ENCODE results near the gene PAQR7.
A peak's percentile ranks its signal among the peaks of the same experiment; 100 is the strongest.

PAQR7 gene

DNA sequence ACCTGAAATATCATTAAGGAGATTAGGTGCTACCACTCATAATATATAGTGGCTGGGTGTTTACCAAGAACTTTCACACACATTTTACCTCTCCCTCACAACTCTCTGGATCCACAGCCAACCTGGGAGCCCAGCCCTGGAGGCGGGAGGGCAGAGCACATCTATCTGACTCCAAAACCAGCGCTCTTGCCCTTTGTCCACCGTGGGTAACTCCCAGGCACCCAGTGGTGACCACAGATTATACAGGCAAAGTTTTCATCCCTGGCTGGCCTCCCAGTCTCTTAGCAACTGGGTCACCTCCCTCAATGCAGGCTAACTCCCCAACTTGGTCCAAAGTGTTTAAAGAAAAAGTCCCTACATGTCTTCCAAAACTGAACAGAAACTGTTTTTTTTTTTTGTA lies 2.4 kb downstream of the PAQR7 start:
- peak; percentile 58 for DNase-seq

DNA sequence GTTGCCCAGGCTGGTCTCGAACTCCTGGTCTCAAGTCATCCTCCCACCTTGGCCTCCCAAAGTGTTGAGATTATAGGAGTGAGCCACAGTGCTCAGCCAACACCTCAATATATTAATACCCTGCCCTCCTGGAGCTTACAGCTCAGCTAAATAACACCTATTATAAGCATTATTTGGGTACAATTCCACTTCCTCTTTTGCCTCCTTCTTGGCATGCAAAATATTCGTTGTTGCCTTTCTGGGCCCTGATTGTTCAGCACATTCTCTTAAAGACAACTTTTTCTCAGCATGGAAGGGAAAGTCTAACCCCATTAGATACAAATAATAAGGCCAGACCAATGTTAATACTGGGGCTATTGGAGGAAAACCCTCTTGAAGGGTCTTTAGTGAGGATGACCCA lies 2.8 kb downstream of the PAQR7 start:
- no peak for DNase-seq

DNA sequence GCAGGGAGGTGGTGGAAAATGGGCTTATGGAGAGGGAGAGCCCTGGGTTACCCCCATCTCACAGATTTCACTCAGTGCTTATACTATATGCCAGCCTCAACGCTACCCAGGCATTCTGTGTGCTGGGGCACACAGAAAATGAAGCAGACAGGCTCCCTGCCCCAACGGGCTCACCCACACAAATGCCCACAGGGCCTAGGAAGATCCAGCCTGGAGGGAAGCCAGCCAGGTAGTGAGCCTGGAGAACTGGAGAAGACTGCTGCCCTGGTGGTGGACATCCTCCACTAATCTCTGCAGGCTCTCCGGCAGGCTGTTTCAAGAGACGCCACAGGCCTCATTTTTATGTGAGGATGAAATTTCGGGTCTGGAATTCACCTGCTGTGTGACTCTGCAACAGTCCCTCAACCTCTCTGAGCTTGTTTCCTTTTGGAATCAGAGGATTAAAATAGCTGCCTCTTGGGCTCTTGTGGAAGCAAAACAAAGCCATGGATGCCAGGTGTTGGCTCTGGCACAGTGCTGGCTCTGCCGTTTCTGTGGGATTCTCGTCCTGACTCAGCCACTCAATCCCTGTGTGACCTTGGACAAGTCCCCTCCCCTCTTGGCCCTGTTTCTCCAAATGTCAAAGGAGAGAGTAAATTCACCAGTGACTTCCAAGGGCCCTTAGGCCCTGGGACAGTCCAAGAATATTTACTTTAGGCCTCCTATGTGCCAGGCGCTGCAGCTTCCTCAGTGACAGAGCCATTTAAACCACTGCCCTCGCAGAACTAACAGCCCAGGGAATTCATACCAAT lies 3.6 kb downstream of the PAQR7 start:
- DNase-seq: no peak

GRCh38 chr1:25871086-25871703 lies 4.3 kb downstream of the PAQR7 start:
- no peak for DNase-seq

DNA sequence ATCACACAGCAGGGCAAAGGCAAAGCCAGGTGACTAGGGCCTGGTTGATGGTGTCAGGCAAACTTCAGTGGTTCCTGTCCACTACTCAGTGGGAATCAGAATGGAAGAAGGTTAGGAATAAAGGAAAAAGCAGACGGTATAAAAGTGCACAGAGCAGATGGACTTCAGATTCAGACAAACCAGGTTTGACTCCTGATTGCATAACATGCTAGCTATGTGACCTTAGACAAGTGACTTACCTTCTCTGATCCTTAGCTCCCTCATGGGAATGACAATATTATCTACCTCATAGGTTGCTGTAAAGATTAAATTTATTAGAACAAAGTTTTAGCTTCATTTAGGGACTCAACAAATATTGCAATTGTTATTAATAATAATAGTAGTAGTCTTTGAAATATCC lies 4.9 kb downstream of the PAQR7 start:
- DNase-seq: no peak

DNA sequence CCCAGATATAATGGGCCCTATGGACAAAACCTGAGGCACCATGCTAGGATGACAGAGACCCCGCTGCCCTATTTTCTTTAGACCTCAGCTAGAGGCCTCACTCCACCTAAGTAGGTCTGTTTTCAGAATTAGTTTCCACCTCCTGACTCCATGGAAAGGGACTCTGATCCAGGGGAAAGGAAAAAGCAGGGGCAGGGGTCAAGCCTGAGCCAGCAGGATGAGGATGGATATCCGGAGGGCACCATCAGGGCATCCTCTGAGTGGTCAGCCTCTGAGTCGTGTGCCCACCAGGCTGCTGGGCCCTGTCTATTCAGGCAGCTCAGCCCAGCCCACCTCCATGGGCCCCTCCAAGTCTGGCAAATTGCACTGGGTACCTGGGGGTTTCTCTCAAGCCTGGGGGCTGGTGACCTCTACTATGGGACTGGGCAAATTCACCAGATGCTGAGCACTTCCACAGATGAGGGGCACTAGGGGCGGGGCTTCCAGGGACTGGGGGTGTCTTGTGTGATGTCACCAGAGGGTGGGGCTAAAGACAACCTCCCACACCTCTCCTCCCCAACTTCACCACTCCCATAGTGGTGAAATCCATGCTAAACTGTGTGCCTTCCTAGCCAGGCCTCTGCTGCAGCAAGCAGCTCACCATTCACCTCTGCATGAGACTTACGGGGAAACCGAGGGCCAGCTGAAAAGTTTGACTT lies 5.5 kb downstream of the PAQR7 start:
- DNase-seq: no peak

DNA sequence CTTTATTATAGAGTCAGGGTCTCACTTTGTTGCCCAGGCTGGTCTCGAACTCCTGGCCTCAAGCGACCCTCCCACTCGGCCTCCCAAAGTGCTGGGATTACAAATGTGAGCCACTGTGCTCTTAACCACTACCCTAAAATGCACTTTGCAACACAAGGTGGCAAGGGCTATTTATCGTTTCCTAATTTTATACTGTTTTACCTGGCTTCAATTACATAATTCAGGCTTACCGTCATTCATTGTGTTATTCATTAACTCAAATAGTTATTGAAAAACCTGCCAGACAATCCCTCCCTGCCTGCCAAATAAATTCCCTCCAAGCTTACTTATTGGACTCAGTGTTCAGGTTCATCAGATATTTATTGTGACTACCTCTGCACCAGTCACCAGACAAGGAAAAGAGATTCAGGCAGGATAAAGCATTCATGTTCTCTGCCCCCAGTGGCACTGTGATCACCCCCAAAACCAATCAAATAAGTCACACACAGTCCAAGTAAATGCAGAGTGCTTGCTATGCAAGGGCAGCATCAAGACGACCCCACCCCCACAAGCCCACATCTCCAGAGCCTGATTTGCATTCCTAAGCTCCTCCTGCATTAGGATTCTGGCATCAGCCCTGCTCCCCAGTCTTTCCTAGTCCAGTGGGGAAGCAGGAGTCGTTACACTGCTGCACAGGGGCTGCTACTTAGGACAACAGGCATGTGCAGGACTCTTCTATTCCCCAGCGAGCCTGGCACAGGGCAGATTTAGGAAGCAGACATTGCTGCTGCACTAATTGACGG lies 8.1 kb downstream of the PAQR7 start:
- no peak for DNase-seq

DNA sequence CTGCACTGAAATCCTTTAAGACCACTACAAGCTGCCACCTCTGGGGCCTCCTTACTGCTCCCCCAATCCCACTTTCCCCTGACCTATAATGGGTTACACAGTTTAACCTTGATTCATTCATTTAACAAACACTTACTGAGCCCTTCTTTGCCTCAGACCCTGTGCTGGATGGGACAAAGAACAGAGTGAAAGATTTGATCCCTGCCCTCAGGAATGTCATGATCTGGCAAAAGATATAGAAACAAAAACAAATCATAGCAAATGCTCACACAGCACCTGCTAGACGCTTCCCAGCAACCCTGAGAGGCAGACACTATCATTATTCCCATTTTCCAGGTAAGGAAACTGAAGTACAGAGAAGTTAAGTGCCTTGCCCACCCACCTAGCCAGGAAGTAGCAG lies 9.2 kb downstream of the PAQR7 start:
- no peak for DNase-seq

DNA sequence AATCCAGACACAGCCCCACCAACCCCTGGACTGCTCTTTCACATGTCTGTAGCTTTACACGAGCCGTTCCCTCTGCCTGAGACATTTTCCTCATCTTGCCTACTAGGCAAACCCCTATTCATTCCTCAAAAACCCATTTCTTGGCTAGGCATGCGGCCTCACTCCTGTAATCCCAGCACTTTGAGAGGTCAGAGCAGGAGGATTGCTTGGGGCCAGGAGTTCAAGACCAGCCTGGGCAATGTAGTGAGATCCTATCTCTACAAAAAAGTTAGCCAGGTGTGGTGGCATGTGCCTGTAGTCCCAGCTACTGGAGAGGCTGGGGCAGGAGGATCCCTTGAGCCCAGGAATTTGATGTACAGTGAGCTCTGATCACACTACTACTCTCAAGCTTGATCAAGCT lies 11.1 kb downstream of the PAQR7 start:
- DNase-seq: no peak

DNA sequence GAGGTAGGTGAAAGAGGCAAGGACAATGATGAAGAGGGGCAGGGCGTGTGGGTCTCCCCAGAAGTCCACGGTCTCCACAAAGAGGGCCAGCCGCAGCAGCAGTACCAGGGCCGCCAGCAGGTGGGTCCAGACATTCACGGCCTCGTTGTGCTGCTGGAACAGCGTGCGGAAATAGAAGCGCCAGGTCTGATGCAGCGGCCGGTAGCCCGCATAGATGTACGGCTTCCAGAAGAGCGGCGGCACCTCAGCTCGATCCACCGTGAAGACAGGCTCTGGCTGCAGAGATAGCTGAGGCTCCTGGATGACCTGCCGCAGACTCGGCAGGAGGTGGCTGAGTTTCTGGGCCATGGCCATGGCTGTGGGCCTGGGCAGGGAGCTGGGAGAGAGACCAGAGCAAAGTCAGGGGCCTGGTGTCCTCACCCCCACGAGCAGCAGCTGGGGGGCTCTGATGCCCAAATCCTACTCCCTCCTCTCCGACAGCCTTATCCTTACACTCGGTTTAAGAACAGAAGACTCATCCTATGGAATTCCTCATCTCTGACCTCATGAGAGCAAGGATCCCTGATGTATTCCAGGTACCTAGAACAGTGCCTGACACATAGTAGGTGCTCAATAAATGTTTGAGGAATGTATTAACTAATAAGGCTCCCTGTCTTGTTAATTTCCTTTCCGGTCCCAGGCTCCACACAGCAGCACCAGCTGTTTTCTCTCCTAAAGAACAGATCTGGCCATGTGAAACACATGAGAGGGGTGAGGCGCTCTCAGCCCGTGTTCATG lies 11.8 kb downstream of the PAQR7 start:
- no peak for DNase-seq

DNA sequence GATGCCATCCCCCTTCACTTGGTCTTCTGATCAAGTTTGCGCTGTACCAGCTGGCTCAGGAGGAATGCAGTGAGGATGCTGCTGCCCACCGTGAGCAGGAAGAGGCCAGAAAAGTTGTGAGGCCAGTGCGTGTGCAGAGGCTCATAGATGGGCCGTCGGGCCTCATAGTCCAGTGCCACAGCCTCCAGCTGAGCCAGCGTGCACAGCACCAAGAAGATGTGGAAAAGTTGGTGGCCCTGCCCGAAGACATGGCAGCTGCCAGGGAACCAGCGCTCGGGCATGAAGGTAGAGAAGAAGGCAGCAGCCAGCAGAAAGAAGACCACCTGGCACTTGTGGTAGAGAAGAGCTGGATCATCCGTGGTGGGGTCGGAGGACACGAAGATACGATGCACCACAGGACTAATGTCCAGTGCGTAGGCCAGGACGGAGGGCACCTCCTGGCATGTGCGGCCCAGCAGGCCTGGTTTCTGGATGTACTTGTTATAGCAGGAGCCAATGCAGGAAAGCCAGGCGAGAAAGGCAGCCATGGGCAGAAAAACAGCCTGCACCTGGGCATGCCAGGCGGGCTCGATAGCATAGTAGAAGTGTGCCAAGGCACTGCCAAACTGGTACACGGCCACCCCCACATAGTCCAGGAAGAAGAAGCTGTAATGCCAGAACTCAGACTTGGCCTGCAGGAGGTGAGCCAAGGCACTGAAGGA lies 12.6 kb downstream of the PAQR7 start:
- no peak for DNase-seq

GRCh38 chr1:25861316-25862286 lies 13.9 kb downstream of the PAQR7 start:
- peak; percentile 49 for DNase-seq

- DNase-seq: peak; percentile 92
Measured at GRCh38 chr1:25858906-25859789, 16.4 kb downstream of the PAQR7 start, which contains the start of gene AUNIP. Gene AUNIP, minus strand, starts transcription at chr1:25859457. Its CDS starts 100 bp downstream, at chr1:25859357.

DNA sequence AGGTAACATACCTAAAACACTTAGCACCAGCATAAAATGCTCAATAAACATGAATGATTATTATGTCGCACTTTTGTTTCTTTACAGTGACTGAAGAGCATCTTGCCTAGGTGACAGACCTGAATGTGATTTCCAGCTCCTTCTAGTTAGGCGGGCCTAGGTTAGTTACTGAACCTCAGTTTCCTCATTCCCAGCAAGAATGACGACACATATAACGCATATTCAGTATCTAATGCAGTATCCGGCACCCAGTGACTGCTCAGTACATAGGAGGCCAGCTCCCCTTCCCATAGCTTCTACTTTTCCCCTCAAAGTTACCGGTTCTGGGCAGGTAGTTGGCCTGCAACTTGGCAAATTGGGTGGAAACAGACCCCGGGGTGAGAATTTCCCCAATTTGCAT lies 17.0 kb downstream of the PAQR7 start:
- DNase-seq: no peak

DNA sequence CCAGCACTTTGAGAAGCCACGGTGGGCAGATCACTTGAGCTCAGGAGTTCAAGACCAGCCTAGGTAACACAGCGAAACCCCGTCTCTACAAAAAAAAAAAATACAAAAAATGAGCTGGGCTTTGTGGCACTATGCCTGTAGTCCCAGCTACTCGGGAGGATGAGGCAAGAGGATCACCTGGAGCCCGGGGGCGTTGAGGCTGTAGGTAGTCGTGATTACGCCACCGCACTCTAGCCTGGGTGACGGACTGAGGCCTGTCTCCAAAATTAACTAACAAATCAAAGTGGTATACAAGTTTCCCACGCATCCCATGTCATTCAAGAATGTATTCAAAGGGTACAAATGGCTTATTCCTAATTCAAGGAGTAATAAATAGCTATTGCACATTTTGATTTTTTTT lies 18.7 kb downstream of the PAQR7 start:
- DNase-seq: no peak

DNA sequence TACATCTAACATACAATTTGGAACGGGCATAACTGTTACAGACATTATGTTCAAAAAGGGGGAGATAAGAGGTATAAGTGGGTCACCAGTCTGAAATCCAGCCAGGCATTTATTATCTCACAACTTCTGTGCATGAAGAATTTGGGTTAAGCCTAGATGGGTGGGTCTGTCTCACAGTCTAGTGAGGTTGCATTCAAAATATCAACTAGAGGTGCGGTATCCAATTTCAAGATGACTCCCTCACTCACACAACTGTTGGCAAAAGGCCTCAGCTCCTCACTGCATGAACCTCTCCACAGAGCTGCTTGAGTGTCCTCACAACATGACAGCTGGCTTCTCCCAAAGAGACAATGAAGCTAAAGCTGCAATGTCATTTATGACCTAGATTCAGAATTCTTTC lies 21.0 kb downstream of the PAQR7 start:
- no peak for DNase-seq

- no peak for DNase-seq
Measured at GRCh38 chr1:25848531-25848930, 27.0 kb downstream of the PAQR7 start.

GRCh38 chr1:25847929-25848328 lies 27.6 kb downstream of the PAQR7 start:
- DNase-seq: no peak

DNA sequence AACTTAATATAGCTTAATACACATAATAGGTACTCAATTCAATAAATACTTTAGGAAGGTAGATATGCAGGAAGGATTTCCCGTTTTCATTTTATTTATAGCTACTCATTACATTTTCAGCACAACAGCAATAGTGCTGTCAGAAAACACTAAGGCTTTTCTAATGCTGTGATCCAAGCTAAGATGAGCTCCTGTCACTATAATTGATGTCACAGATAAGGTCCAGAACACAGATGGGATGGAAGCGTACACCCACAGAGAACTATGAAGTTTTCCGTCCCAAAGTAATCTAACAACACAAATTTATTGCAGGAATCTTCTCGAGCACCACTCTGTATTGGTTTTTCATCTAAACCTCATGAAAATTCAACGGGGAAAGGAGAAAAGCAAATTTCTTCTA lies 29.8 kb downstream of the PAQR7 start:
- no peak for DNase-seq

Data from femur (tissue), 1 donor.